NCI-H1436 (cell line): Measurements from ENCODE around the gene RAI2.
"Not testable (repeated sequence)": the region's sequence is repeated elsewhere in the genome, so short reads cannot be mapped to it uniquely, and the experiment has no call there.

ENCODE experiments used
- DNase-seq: peaks from one replicate; lab custom pipeline; 2025; lab: John Stamatoyannopoulos, UW

The RAI2 gene

DNA sequence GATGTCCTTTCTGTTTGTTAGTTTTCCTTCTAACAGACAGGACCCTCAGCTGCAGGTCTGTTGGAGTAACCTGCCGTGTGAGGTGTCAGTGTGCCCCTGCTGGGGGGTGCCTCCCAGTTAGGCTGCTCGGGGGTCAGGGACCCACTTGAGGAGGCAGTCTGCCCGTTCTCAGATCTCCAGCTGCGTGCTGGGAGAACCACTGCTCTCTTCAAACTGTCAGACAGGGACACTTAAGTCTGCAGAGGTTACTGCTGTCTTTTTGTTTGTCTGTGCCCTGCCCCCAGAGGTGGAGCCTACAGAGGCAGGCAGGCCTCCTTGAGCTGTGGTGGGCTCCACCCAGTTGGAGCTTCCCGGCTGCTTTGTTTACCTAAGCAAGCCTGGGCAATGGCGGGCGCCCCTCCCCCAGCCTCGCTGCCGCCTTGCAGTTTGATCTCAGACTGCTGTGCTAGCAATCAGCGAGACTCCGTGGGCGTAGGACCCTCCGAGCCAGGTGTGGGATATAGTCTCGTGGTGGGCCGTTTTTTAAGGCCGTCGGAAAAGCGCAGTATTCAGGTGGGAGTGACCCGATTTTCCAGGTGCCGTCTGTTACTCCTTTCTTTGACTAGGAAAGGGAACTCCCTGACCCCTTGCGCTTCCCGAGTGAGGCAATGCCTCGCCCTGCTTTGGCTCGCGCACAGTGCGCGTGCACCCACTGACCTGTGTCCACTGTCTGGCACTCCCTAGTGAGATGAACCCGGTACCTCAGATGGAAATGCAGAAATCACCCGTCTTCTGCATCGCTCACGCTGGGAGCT lies 74.3 kb downstream of the RAI2 start:
- DNase-seq: not testable (repeated sequence)

DNA sequence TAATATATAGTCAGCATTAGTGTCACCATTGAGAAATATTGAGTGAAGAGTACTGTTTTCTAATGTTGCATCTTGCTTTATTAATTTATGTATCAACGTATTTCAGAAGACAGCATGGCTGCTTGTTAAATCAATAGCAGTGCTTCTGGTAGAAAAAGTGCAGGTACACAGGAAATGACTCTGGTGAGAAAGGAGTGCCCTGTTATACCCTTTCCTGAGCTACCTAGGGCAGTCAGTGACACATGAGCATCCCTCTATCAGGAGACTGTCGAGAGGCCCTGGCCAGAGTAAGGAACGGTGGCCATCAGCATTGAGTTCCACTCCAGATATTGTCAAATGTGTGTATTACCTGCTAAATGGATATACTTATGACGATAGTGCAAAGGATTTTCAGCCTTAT lies 81.7 kb downstream of the RAI2 start:
- no peak for DNase-seq

DNA sequence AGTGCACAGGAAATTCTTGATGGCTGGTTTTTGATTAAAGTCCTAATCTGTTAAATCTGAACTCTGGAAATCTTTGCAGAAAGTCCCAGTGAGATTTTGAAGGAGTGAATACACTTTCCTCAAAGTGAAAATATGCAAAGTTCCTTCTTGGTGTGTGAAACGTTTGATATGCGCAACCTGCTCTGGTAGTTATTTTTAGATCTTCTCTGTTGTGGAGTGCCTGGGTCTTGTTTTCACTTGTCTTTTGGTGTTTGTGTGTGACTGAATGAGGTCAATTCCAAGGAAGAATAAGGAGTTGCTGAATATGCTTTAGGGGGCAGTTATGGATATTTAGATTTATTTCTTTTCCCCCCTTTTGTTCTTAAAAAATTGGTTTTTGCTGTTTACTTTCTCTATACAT lies 82.1 kb downstream of the RAI2 start:
- no peak for DNase-seq

DNA sequence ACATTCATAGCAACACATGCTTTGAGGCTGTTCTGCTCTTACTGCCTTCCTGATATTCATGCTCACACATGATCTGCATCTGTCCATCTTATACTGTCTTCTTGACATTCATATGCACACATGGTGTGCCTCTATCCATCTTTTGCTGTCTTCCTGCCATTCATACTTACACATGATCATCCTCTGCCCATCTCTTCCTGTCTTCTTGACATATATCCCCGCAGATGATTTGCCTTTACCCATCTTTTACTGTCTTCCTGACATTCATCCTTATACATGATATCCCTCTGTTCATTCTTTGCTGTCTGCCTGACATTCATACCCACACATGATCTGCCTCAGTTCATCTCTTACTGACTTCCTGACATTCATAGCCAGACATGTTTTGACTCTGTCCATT lies 87.0 kb downstream of the RAI2 start:
- no peak for DNase-seq

DNA sequence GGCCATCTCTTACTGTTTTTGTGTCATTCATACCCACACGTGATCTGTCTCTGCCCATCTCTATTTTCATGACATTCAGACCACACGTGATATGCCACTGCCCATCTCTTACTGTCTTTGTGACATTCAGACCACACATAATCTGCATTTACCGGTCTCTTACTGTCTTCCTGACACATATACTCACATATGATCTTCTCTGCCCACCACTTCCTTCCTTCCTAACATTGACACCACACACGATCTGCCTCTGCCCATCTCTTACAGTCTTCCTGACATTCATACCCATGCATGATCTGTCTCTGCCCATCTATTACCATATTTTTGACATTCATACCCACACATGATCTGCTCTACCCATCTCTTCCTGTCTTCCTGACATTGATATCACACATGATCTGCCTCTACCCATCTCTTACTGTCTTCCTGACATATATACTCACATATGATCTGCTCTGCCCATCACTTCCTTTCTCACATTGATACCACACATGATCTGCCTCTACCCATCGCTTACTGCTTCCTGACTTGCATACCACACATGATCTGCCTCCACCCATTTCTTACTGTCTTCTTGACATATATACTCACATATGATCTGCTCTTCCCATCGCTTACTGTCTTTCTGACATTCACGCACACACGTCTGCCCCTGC lies 87.7 kb downstream of the RAI2 start:
- DNase-seq: no peak

DNA sequence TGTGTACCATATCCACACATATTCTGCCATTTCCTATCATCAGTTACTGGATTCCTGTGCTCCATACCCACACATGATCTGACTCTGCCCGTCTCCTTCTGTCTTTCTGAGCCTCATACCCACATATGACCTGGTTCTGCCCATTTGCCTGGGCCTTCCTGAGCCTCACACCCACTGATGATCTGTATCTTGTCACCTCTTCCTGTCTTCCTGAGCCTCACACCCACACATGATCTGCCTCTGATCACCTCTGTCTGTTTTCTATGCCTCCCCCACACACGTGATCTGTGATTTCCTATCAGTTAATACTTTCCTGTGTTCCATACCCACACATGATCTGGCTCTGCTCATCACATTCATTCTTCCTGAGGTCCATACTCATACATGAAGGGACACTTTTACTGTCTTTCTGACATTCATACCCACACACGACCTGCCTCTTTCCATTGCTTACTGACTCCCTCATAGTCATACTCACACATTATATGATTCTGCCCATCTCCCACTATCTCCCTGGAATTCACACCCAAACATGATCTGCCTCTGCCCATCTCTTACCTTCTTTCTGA lies 91.3 kb downstream of the RAI2 start:
- no peak for DNase-seq

DNA sequence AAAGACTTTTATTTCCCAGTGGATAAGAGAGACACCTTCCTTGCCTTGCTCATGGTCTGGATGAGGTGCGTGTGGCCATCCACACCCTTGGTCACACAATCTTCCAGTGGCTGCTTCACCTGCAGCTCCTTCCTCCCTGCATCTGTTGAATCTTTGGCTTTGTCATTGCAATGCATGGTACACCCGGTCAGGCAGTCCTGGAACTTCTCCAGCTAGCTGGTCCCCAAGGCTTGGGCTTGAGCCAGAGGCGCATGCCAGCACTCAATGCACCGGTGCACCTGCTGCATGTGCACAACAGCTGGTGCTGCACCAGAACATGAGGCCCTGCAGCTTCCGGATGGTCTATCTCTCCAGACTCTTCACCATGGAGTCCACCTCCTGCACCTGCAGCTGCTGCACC lies 92.1 kb downstream of the RAI2 start:
- DNase-seq: no peak

DNA sequence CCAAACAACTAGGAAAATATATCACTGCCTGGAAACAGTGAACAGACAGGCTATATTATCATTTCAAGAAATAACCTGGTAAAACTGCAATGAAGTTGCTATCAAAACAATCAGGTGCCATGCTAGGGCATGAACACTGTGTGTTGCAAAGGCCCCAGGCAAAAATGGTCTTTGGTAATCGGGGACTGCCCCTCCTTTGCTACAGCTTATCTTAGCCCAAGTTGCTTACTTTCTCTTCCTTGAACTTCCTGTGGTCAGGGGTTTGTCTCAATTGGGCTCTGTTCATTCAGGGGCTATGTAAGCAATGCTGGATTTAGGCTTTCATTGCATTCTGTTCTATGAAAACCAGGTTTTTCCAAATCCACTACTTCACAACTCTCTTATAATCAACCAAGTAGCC lies 93.4 kb downstream of the RAI2 start:
- DNase-seq: no peak

DNA sequence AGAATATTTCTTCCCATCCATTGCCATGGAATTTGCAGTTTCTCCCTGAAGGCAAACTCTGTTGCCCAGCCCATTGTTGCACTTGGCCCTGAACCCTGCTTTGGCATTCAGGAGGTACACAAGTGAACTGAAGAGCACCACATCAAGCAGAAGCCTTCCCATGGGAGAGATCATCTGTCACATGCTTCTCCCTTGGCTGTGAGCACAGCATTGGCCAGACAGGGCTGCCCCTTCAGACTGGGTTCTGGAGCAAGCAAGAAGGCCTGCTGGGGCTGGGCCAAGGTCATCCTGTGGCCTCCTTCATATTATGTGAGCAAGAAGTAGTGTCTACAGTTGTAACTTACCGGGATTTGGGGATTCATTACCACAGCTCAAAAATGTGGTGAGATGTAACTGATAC lies 101.1 kb downstream of the RAI2 start:
- no peak for DNase-seq

DNA sequence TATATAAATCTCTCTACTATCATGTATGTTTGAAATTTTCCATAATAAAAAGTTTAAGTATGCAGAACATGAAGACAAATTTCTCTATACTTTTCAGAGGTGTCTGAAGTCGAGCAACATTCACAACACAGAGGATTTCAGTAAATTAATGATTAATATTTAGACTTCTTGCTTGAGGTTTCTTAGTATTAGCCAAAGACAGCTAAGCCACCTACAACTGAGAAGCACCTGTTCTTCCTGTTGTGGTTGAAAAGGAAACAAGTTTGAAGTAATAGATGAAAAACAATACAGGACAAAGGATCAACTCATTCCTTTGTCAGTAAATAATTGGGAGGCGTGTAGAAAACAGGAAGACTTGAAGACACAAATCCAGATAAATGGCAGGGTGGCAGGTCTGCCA lies 102.7 kb downstream of the RAI2 start:
- no peak for DNase-seq

DNA sequence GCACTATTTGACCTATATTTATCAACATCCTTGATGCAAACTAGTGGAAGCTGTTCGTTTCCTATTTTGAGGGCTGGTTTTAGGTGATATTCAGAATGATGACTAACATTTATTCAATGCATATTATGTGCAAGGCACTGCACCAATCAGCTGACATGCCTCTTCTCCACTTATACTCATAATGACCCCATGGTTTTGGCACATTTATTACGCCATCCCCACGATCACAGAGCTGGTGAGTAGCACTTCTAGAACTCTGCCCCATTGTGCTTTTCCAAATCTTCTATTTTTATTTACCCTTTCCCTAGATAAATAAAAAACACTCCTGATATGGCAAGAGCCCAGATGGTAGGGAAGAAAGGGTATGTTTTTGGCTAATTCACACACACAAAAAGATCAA lies 110.7 kb downstream of the RAI2 start:
- DNase-seq: no peak
